Measurements from ENCODE around the gene MAFG. TPM values are rescaled to one million over a fixed set of nuclear protein-coding genes. Genes with fewer than 3 reads are reported as not detected.

Gene MAFG
- total and polyA plus RNA-seq, 2 of the 13 experiments (the other 11 are each of a cell fraction or from before 2014, with no cell fraction given): 14.5 to 20.0 TPM

- TF ChIP-seq, protein P1, sequence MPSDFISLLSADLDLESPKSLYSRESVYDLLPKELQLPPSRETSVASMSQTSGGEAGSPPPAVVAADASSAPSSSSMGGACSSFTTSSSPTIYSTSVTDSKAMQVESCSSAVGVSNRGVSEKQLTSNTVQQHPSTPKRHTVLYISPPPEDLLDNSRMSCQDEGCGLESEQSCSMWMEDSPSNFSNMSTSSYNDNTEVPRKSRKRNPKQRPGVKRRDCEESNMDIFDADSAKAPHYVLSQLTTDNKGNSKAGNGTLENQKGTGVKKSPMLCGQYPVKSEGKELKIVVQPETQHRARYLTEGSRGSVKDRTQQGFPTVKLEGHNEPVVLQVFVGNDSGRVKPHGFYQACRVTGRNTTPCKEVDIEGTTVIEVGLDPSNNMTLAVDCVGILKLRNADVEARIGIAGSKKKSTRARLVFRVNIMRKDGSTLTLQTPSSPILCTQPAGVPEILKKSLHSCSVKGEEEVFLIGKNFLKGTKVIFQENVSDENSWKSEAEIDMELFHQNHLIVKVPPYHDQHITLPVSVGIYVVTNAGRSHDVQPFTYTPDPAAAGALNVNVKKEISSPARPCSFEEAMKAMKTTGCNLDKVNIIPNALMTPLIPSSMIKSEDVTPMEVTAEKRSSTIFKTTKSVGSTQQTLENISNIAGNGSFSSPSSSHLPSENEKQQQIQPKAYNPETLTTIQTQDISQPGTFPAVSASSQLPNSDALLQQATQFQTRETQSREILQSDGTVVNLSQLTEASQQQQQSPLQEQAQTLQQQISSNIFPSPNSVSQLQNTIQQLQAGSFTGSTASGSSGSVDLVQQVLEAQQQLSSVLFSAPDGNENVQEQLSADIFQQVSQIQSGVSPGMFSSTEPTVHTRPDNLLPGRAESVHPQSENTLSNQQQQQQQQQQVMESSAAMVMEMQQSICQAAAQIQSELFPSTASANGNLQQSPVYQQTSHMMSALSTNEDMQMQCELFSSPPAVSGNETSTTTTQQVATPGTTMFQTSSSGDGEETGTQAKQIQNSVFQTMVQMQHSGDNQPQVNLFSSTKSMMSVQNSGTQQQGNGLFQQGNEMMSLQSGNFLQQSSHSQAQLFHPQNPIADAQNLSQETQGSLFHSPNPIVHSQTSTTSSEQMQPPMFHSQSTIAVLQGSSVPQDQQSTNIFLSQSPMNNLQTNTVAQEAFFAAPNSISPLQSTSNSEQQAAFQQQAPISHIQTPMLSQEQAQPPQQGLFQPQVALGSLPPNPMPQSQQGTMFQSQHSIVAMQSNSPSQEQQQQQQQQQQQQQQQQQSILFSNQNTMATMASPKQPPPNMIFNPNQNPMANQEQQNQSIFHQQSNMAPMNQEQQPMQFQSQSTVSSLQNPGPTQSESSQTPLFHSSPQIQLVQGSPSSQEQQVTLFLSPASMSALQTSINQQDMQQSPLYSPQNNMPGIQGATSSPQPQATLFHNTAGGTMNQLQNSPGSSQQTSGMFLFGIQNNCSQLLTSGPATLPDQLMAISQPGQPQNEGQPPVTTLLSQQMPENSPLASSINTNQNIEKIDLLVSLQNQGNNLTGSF (CRISPR knock-in tag; IDR thresholded peaks at IDR 0.05): no peak
- TF ChIP-seq, protein P2, sequence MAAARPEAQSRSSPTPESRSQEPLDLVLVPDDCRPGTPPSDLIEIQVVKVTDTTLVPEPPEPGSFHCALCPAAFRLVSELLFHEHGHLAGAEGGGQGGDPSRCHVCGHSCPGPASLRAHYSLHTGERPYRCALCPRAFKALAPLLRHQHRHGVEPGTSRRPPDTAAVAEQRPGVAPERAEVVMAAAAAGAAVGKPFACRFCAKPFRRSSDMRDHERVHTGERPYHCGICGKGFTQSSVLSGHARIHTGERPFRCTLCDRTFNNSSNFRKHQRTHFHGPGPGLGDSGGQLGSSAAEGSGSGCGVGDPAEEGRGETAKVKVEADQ (CRISPR knock-in tag; IDR thresholded peaks at IDR 0.05; ENCODE audit: borderline replicate concordance): no peak; the same call in 1 of the 2 replicates
- TF ChIP-seq ZSCAN31 (CRISPR knock-in tag; IDR thresholded peaks at IDR 0.05; ENCODE audit: low read depth) (no peak), ZNF34 (CRISPR knock-in tag; IDR thresholded peaks at IDR 0.05; ENCODE audit: borderline replicate concordance) (peak; percentile 87; the same call in 1 of the 2 replicates), MTA3 (CRISPR knock-in tag; IDR thresholded peaks at IDR 0.05) (no peak), SMAD9 (CRISPR knock-in tag; IDR thresholded peaks at IDR 0.05) (no peak), ZBTB1 (CRISPR knock-in tag; IDR thresholded peaks at IDR 0.05; ENCODE audit: borderline replicate concordance) (peak; percentile 16; the same call in 1 of the 2 replicates), ZNF253 (CRISPR knock-in tag; IDR thresholded peaks at IDR 0.05; ENCODE audit: borderline replicate concordance) (no peak), ZNF143 (CRISPR knock-in tag; IDR thresholded peaks at IDR 0.05) (no peak), HBP1 (CRISPR knock-in tag; IDR thresholded peaks at IDR 0.05; ENCODE audit: low read depth) (no peak), ZMAT5 (CRISPR knock-in tag; IDR thresholded peaks at IDR 0.05; ENCODE audit: borderline replicate concordance, low read depth) (no peak), ZNF747 (CRISPR knock-in tag; IDR thresholded peaks at IDR 0.05; ENCODE audit: borderline replicate concordance) (no peak)
- TF ChIP-seq, protein P3, sequence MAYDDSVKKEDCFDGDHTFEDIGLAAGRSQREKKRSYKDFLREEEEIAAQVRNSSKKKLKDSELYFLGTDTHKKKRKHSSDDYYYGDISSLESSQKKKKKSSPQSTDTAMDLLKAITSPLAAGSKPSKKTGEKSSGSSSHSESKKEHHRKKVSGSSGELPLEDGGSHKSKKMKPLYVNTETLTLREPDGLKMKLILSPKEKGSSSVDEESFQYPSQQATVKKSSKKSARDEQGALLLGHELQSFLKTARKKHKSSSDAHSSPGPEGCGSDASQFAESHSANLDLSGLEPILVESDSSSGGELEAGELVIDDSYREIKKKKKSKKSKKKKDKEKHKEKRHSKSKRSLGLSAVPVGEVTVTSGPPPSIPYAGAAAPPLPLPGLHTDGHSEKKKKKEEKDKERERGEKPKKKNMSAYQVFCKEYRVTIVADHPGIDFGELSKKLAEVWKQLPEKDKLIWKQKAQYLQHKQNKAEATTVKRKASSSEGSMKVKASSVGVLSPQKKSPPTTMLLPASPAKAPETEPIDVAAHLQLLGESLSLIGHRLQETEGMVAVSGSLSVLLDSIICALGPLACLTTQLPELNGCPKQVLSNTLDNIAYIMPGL (CRISPR knock-in tag; IDR thresholded peaks at IDR 0.05; ENCODE audit: borderline replicate concordance in 1 of 2, low read depth in 1 of 2): no peak; a peak in 1 of 4 replicates
- TF ChIP-seq, protein P4, sequence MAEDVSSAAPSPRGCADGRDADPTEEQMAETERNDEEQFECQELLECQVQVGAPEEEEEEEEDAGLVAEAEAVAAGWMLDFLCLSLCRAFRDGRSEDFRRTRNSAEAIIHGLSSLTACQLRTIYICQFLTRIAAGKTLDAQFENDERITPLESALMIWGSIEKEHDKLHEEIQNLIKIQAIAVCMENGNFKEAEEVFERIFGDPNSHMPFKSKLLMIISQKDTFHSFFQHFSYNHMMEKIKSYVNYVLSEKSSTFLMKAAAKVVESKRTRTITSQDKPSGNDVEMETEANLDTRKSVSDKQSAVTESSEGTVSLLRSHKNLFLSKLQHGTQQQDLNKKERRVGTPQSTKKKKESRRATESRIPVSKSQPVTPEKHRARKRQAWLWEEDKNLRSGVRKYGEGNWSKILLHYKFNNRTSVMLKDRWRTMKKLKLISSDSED (CRISPR knock-in tag; IDR thresholded peaks at IDR 0.05): no peak
- TF ChIP-seq, protein P5, sequence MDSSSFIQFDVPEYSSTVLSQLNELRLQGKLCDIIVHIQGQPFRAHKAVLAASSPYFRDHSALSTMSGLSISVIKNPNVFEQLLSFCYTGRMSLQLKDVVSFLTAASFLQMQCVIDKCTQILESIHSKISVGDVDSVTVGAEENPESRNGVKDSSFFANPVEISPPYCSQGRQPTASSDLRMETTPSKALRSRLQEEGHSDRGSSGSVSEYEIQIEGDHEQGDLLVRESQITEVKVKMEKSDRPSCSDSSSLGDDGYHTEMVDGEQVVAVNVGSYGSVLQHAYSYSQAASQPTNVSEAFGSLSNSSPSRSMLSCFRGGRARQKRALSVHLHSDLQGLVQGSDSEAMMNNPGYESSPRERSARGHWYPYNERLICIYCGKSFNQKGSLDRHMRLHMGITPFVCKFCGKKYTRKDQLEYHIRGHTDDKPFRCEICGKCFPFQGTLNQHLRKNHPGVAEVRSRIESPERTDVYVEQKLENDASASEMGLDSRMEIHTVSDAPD (CRISPR knock-in tag; IDR thresholded peaks at IDR 0.05): no peak
These were observed 25.4 kb downstream of the MAFG start, which contains the start of gene NPB (continued) for GRCh38 chr17:81902023-81902652.

All from HepG2 (cell line).